ENCODE data around the gene RPUSD3. TPM values are rescaled to one million over a fixed set of nuclear protein-coding genes. Genes with fewer than 3 reads are reported as not detected.

Gene RPUSD3
- total and polyA plus RNA-seq, 4 donors, result 14.4 to 22.7 (median 18.8) TPM

DNA sequence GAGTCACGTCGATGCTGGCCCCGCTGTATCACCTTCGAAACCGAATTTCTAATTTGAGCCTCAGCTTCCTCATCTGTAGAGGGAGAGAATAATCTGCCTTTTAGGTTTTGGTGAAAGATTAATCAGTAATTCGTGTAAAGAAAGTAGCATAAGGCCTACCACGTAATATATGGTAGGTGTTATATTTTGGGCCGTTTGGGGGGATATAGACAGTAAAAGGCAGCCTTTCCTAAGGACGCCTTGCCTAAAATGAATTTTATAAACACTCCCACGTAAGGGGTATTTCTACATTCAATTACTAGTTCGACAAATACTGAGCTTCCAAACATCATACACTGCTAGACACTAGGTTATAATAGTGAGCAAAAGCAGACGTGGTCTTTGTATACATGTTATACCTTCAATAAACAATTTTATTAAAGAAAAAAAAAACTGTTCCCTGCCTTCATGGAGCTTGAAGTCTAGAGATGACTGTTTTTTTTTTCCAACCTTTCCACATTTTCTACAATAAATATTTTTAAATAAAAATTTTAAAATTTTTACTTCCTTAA is 47.3 kb upstream of the RPUSD3 start (continued):
- no peak for TF ChIP-seq REST (IDR thresholded peaks at IDR 0.05)

GRCh38 chr3:9890249-9891071 is 46.7 kb upstream of the RPUSD3 start, which contains the start of gene JAGN1:
Gene JAGN1, plus strand, starts transcription at chr3:9890610. Its CDS starts 113 bp downstream, at chr3:9890723.
- TF ChIP-seq GABPA (IDR thresholded peaks at IDR 0.05 in 1 of 2, conservative IDR thresholded peaks at IDR 0.05 in 1 of 2), result peak in 1 of 2 donors; percentile 78
- peak; percentile 46 to 49 for TF ChIP-seq RAD21 (IDR thresholded peaks at IDR 0.05)
- peak; percentile 16 for TF ChIP-seq TAF1 (conservative IDR thresholded peaks at IDR 0.05)
- peak in 1 of 2 donors; percentile 38 for TF ChIP-seq RXRA (IDR thresholded peaks at IDR 0.05)
- TF ChIP-seq ATF3 (IDR thresholded peaks at IDR 0.05), result no peak
- TF ChIP-seq ZBTB33 (IDR thresholded peaks at IDR 0.05), result no peak
- no peak for TF ChIP-seq JUND (IDR thresholded peaks at IDR 0.05)
- no peak for TF ChIP-seq MAX (IDR thresholded peaks at IDR 0.05)
- TF ChIP-seq, protein P1, sequence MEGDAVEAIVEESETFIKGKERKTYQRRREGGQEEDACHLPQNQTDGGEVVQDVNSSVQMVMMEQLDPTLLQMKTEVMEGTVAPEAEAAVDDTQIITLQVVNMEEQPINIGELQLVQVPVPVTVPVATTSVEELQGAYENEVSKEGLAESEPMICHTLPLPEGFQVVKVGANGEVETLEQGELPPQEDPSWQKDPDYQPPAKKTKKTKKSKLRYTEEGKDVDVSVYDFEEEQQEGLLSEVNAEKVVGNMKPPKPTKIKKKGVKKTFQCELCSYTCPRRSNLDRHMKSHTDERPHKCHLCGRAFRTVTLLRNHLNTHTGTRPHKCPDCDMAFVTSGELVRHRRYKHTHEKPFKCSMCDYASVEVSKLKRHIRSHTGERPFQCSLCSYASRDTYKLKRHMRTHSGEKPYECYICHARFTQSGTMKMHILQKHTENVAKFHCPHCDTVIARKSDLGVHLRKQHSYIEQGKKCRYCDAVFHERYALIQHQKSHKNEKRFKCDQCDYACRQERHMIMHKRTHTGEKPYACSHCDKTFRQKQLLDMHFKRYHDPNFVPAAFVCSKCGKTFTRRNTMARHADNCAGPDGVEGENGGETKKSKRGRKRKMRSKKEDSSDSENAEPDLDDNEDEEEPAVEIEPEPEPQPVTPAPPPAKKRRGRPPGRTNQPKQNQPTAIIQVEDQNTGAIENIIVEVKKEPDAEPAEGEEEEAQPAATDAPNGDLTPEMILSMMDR (IDR thresholded peaks at IDR 0.05; ENCODE audit: low read depth, low read length, missing input control), result peak; percentile 21
- peak; percentile 74 to 85 for TF ChIP-seq EGR1 (IDR thresholded peaks at IDR 0.05; ENCODE audit: low read depth in 2 of 2)
- TF ChIP-seq YY1 (IDR thresholded peaks at IDR 0.05), result peak; percentile 96
- peak; percentile 40 for TF ChIP-seq SP1 (IDR thresholded peaks at IDR 0.05)
- peak; percentile 24 for TF ChIP-seq REST (IDR thresholded peaks at IDR 0.05)

More at GRCh38 chr3:9890249-9891071, 46.7 kb upstream of the RPUSD3 start, which contains the start of gene JAGN1:
- H3K4me1 ChIP-seq (ENCODE audit: control insufficient read depth in 4 of 4, insufficient read depth in 4 of 4, low read length in 3 of 4), result peaks cover 2 to 12% (median 6%) of the 10 kb centered on the region in 4 donors
- DNase-seq (ENCODE audit: low spot score), result peak; percentile 97
- peak within 1 kb of the TSS; percentile 95 to 96 for H3K9ac ChIP-seq (ENCODE audit: low read depth in 1 of 2, low read length in 2 of 2)
- H3K4me3 ChIP-seq (ENCODE audit: low read depth in 1 of 3, low read length in 3 of 3), result peak within 1 kb of the TSS; percentile 93 to 98 (median 95)
- H3K27me3 ChIP-seq (ENCODE audit: control insufficient read depth in 4 of 4, insufficient read depth in 4 of 4, low read length in 3 of 4), result no peaks in the 10 kb centered on the region
- H3K27ac ChIP-seq (ENCODE audit: low read depth in 1 of 2, low read length in 2 of 2), result peak within 1 kb of the TSS; percentile 98 to 99
- peaks cover 3 to 10% (median 9%) of the 10 kb centered on the region in 4 donors for H3K36me3 ChIP-seq (ENCODE audit: control insufficient read depth in 4 of 4, insufficient read depth in 3 of 4, low read depth in 1 of 4, low read length in 3 of 4)
- H3K9me3 ChIP-seq (ENCODE audit: control insufficient read depth in 4 of 4, low read length in 3 of 4), result no peaks in the 10 kb centered on the region
- WGBS, result under 1% methylated on average over 62 of the region's 62 CpGs
